NCI-H2029 treated with DMSO at 0.1 percent for 48 hours (cell line): Measurements from ENCODE around the gene COX19.
"Not testable (repeated sequence)": the region's sequence is repeated elsewhere in the genome, so short reads cannot be mapped to it uniquely, and the experiment has no call there.

Experiments used
- DNase-seq: peaks from one replicate; lab custom pipeline; 2025; lab: John Stamatoyannopoulos, UW

COX19 gene

DNA sequence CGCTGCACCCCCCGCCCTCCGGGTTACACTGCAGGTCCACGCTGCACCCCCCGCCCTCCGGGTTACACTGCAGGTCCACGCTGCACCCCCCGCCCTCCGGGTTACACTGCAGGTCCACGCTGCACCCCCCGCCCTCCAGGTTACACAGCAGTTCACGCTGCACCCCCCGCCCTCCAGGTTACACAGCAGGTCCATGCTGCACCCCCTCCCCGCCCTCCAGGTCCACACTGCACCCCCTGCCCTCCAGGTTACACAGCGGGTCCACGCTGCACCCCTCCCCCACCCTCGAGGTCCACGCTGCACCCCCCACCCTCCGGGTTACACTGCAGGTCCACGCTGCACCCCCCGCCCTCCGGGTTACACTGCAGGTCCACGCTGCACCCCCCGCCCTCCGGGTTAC, 51.3 kb downstream of the COX19 start:
- not testable (repeated sequence) for DNase-seq

DNA sequence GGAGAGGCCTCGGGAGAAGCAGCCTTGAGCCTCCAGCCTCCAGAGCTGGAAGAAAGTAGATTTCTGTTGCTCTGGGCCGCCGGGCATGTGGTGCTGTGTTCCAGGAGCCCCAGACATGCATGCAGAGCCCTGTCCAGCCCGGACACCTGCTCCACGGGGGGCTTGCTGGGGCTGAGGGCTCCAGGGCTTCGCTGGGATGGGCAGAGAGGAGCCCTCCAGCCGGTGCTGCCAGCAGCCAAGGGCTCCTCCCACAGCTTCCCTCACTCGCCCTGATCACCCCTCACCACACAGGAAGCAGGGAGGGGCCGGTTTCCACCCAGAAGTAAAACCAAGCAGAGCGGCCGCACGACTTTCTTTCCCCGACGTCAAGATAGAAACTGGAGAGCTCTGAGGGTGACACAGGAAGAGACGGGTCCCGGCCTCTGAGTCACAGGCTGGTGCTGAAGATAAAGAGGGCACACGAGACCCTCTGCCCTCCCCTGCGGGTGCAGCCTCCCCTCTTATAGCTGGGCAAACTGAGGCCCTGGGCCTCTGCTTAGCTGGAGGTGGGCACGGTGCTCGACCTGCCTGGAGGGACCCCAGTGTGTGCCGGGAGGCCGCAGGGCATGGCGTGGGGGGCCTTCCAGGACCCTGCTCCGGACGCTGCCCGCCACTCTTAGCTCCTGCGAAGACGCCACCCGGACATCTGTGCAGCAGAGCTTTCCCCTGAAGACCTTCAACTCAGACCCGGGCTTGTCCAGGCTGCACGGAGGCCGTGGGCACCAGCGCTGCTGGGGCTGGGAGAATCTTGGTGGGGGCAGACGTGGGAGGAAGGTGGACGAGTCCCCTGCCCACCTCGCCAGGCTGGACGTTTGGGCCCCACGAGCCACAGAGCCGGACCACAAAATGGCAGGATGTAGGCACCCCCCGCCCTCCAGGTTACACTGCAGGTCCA, 52.0 kb downstream of the COX19 start:
- DNase-seq: no peak

DNA sequence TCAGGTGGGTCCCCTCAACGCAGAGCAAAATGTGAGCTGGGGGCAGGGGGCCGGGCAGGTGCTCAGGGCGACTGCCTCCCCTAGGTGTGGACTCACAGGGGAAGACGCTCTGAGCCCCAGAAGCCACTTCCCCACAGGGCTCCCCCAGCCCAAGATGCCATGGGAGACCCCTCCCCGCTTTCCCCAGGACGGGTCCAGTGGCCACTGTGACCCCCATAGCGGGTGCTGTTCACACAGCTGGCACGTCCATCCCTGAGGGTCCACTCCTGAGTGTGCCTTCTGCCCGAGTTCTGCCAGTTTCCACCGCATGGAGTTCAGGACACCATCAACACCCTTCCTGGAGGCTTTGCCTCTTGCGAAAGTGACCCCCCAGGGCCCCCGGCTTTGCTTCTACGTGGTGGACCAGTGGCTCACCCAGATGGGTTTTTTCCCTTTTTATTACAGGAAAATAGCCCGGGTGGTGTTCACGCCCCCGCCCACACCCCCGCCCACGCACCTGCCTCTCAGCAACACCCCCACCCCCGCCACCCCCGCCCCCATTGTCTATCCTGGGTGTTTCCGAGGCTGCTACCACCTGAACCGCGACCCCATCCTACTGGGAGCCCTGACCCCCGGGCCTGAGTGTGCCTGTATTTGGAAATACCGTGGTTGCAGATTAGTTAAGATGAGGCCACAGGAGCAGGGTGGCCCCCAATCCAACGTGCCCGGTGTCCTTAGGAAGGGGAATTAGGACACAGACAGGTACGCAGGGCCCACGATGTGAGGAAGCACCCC, 52.8 kb downstream of the COX19 start:
- DNase-seq: no peak

DNA sequence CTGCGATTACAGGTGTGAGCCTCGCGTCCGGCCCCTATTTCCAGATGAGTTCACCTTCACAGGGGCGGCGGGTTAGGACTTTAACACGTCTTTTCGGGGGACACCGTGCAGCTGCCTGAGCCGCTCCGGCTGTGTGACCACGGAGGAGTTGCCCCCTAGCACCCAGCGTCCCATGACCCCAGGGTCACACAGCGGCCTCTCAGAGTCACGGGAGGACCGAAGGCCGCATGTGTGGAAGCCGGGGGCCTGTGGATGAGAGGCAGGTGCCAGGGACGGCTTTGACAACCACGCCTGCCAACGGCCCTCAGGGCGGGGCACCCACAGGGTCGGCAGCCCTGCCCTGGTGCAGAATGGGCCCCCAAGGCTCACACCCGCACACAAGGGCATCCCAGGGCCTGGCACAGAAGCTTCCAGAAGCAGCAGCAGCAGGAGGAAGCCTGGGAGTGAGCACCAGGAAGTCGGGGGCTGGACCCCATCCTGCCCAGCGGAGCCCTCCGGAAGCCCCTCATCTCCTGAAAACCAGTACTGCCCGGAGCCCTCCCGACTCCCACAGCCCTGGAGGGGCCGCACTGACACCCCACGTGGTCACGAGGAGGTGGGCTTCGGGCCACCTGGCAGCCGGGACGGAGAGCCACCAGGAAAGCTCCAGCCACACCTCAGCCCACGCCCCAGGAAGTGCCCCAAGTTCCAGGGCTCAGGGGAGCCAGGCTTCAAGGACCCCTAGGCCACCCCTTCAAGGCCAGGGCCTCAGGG, 53.6 kb downstream of the COX19 start:
- DNase-seq: no peak

DNA sequence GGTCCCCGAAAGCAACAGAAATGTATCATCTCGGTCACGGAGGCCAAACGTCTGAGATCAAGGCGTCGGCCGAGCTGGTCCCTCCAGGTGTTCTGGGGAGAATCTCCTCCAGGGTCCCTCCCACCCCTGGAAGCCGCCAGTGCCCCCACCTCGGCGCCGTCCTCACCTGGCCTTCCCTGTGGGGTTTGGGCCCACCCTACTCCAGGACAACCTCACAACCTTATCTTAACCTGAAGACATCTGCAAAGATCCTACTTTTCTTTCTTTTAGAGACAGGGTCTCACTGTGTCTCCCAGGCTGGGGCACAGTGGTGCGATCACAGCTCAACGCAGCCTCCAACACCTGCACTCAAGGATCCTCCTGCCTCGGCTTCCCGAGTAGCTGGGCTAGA, 54.3 kb downstream of the COX19 start:
- DNase-seq: no peak

DNA sequence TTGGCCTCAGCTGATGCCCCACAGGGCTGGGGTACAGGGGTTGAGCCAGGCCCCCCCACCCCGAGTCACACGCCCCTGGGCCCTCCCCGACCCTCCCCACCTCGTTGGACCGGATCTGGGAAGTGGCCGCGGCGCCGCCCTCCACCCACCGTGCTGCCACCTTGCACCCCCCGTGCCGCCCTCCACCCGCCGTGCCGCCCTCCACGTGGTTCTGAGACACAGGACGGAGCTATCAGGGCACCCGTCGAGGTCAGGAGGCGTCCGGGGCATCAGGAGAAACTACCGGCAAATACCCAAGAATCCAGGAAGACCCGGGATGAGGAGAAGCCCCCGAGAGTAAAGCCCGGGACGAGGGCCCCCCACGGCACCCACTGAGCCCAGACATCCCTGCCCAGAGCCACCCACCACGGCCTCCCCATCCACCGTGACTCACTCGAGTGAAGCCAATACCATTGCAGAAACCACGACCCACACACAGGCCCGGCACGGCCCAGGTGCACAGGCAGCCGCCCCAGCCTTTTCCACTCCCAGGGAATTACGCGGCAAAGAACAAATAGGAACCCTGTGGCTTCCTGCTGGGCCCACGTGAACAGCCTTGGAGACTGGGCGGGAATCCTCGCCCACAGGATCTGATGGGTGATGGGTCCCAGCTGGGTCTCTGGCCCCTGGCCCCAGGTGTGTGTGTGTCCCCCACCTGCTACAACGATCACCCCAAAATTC, 54.8 kb downstream of the COX19 start:
- DNase-seq: no peak

DNA sequence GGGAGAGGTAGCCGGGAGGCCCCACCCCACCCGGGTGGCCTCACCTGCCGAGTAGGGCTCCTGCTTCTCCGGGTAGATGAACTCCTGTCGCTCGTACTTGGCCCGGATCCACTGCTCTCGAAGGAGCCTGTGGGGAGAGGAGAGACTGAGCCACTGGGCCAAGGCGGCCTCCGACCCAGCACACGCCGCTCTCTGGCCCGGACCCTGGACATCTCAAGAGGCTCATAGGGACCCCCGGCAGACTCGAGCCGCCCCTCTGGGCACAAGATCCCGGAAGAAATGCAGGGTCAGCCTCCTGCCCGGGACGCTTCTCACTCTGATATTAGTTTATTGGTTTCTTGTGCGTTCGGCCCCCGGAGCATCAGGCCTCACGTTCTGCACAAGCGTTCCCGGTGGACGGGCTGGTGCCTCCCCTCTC, 55.4 kb downstream of the COX19 start:
- DNase-seq: no peak

DNA sequence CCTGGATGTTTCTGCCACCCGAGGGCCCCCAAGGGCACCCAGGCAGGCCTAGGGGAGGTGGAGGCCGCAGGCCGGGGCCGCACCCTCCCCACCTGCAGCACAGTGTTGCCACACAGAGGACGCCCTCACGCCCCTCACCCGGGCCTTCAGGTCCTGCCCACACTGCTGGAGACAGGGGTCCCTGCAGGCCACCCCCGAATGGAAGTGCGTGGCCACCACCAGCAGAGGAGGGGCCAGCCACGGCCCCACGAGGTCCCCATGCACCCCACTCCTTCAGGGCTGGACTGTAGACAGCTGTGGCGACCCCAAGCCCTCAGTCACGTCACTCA, 56.3 kb downstream of the COX19 start:
- DNase-seq: no peak

DNA sequence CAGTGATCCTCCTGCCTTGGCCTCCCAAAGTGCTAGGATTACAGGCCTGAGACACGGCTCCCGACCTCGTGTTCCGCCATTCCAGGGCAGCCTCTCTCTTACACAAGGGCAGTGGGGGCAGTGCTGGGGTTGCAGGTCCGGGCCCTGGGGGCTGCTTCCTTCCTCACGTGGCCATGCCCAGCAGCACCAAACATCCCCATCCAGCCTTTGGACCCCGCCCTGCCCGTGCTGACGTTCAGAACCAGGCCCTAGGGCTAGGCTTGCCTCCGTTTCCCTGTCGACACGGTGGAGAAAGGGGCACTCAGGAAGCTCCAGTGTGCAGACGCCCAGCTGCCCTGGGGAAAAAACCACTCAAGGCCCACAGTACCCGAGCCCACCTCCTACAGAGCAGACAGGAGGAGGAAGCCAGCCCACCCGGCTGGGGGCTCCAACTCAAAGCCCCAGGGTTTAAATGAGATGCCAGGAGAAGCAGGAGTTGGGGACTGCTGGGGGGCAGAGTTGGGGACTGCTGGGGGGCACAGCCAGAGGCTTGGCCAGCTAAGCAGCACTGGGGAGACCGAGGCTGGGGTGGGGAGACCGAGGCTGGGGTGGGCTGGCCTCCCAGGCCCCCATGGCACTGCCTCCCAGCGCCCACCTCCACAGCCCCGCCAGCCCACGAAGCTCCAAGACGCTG, 56.8 kb downstream of the COX19 start:
- DNase-seq: no peak

DNA sequence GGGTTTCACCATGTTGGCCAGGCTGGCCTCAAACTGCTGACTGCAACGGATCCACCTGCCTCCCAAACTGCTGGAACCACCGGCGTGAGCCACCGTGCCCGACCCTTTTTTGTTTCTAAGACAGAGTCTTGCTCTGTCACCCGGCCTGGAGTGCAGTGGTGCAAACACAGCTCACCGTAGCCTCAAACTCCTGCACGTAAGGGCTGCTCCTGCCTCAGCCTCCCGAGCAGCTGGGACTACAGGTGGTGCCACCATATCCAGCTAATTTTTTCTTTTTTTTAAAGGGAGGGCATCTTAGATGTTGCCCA, 57.3 kb downstream of the COX19 start:
- DNase-seq: no peak

DNA sequence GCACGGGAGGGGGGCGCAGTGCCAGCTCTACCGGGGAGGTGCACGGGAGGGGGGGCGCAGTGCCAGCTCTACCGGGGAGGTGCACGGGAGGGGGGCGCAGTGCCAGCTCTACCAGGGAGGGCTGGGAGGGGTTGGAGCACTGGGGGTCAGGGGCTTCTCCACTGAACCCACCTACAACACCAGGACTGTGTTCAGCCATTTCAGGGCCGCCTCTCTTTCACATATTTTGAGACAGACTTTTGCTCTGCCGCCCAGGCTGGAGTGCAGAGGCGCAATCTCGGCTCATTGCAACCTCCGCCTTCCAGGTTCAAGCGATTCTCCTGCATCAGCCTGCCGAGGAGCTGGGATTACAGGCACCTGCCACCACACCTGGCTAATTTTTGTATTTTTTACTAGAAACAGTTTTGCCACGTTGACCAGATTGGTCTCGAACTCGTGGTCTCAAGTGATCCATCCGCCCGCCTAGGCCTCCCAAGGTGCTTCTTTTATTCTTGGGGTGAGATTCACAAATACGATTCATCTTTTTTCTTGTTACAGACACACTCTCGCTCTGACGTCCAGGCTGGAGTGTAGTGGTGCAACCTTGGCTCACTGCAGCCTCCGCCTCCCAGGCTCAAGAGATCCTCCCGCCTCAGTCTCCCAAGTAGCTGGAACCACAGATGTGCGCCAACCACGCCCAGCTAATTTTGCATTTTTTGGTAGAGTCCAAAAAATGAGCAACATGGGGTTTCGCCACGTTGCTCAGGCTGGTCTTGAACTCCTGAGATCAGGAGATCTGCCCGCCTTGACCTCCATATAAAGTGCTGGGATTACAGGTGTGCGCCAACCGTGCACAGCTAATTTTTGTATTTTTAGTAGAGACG, 57.9 kb downstream of the COX19 start:
- DNase-seq: no peak

DNA sequence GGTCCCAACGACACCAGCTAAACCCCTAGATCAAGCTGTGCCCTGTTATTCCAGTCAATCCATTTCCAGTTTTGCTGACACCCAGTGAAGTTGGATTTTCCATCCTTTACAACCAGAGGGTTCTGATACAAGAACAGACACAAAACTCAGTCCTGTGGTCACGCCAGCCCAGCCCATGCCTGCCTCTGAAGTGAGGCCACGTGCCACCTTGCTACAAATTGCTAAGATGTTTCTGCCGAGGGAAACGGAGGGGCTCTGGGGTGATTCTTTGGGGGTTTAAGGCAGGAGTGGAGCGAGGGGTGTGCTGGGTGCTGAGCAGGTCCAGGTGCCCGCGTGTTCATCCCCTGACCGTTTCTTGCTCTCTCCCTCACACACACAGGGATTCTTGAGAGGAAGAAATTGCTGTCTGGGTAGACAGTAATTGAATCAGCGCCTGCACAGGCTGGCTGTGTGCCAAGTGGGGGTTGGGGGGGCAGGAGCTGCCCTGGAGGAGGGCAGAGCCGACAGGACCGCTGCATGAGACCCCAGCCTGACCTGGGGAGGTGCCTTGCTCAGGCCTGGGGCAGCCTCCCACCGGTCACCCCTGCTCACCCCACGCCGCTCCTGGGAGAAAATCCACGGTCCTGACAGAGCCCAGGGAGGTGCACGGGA, 58.9 kb downstream of the COX19 start:
- no peak for DNase-seq
